ENCODE results near the gene KRT77.

KRT77 gene

DNA sequence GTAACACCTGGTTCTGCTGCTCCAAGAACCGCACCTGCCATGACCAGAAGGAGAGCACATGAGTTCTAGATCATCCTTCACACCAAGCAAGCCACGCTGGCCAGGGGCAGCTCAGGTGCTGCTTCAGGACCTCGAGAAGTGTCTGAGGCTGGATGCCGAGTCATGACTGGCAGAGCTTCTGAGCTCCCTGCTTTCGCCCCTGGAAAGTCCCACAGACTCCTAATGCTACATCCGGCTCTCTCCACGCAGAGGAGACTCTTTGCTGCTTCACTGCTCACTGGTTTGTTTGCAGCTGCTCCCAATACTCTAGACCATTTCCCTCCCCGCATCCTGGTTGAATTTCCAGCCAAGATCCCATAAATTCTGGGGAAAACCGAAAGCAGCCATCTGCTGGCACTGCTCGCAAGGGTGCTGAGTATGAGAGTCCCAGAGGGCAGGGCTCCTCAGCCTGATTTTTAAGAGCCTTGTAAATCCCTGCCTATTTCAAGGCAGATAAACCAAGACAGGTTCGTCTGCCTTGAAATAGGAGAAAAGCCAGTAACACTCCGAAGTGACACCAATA lies 52.7 kb downstream of the KRT77 start:
- peak; percentile 86 for DNase-seq

DNA sequence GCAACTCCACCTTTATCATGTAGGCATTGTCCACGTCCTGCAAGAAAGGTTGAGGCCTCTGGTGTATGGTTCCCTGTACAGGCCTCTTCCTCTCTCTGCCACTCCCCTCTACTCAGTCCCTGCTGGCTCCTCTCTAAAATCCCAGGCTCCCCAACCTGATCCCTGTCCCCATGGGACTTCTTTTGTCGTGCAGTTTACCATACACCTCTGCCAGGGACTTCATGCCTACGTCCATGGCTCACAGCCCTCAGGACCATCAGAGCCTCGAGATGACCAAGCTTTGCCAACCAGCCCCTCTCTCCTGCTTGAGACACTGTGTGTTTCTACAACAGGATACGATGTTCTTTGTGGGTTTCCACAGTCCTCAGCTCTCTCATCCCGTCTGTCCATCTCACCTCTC lies 54.3 kb downstream of the KRT77 start:
- DNase-seq: no peak

DNA sequence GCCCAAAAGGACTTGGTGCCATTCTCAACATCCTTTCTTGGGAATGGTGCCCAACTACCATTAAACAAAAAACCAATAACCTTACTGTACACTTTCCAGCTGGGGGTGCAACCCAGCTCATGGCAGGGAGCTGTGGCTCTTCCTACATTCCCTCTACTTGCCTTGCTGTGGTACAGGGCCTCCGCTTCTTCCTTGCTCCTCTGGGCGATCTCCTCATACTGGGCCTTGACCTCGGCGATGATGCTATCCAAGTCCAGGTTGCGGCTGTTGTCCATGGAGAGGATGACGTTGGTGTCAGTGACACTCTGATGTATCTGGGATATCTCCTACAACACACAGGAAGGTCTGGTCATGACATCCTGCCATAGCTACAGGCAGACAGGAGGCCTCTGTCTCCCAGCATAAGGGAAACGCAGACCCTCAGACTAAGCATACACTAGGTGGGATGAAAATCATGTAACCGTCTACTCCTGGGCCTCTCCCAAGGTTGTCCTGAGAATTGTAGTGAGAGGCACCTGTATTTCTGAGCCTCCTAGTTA lies 55.2 kb downstream of the KRT77 start:
- DNase-seq: no peak

DNA sequence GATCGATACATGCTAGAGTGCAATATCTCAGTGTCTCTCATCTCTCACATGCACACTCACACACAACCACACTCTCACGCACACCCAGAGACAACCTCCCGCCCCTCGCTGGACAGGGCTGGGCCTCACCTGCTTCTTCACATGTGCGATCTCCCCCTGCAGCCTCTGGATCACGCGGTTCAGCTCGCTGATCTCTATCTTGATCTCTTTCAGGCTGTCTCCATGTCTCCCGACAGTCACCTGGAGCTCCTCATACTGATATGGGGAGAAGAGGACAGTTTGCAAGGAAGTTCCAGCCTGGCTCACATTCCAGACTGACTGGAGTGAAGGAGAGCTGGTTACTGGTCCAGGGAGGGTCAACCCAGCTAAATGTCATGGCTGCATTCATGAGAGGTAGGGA lies 55.7 kb downstream of the KRT77 start:
- DNase-seq: no peak

DNA sequence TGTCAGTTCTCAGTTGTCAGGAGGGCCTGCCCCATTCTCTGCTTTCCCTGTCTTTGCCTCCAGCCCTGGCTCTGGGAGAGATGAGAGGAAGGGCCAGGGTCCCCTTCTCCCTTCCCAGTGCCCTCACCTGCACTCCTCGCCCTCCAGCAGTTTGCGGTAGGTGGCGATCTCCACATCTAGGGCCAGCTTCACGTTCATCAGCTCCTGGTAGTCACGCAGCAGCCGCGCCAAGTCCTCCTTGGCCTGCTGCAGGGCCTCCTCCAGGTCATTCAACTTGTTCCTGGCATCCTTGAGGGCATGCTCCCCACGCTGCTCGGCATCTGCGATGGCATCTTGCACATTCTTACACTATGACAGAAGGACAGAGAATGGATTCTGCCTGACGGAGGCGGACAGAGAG lies 56.7 kb downstream of the KRT77 start:
- no peak for DNase-seq

DNA sequence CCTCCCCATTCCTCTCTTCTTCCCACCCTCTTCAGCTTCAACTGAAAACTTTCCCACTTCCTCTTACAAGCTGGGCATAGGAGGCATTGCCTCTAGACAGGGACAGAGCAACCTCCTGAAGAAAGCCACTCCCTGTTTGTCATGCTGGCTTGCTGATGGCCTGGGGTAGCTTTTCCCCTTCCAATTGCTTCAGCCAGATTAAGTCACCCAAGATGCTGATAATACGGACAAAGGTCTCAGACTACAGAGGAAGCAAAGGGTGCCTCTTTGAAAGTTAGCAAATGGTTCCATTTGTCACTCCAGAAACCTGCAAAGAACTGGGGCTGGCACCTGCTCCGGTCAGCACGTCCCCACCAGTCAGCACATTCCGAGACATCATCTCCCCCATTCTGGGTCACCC lies 57.3 kb downstream of the KRT77 start:
- no peak for DNase-seq

DNA sequence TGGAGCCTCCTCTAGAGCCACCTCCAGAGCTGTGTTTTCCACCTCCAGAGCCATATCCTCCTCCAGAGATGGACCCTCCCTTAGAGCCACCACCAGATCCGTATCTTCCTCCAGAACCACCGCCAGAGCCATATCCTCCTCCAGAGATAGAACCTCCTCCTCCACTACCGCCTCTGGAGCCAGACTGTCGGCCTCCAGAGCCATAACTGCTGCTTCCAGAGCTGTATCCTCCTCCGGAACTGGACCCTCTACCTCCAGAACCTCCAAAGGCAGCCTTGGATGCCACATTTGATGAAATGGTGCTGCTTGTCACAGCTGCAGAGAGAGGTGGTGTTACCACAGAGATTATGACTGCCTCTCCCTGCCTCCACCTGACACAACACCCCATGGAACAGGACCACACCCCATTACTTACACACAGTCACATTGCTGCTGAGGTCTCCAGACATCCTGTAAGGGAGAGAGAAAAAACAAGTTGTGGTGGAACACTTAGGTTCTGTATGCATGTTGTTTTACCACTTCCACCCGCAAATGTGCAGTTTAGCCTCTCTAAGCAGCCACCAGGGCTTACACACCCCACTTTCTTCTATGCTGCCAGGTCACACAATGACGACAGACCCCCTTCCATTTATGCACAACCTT lies 58.1 kb downstream of the KRT77 start:
- no peak for DNase-seq

DNA sequence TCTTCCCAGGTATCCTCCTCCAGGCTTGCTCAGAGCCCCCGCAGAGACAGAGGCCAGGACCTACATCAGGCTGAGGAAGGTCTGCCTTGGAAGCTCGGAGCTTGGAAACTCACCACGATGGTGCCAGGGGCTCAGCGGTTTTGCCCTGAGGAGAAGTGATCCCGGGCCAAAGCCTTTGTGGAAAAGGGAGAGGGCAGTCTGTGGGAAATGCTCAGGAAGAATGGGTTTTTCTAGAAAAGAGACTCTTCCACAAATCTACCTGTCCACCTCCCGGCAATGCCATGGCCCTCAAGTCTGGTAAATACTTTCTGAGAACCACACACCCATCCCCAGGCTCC lies 59.3 kb downstream of the KRT77 start:
- DNase-seq: no peak

DNA sequence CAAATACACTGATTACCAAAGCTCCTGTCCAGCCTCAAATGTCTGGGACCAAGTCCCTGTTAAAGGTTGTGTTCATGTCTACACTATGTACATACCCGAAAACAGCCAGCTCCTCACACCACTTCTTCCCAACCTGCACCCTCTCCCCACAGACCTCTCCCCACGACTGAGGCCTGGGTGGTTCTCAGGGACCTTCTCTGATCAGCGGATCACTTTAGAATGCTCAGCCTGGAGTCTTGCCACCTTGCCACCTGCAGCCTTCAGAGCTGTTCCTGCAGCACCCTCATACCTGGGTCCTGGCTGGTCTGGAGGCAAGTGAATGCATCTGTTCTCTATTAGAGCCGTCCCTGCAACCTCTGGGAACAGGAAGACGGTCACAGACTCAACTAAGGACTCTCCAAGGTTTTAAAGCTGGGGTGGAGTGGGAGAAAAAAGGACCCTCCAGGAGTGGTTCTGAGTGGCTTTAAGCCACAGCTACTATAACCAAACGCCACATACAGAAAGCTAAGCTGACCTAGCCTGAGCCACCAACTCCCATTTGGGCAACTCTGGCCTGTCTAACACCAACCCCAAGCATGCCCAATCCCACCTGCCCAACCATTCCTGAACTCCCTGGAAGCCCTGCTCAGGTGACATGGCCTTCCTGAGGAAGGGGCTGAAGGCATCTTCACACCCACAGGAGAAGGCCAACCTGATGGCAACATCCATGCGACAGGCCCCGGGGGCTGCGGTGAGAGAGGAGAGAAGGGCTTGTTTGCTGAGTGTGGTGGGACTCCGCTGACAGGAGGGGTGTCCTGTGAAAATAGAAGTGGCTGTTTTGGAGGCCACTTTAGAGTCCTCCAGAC lies 59.9 kb downstream of the KRT77 start:
- no peak for DNase-seq

DNA sequence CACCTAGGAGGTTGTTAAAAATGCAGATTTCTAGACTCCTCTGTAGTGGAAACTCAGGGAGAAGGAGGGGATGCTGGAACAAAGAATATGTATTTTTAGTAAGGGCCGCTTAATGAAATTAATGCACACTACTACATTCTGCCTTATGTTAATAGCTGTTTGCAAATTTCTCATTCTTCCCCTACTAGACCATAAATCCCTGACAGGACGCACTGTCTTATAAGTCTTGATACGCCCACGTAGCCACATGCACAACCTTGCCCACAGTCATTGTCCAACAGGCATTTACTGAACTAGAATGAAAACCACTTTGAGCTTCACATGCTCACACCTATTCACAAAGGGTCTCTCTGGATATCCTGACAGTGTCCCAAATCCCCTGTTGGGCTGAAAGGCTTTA lies 61.9 kb downstream of the KRT77 start:
- DNase-seq: no peak
